HepG2 (cell line): Measurements from ENCODE around the gene CCND2. TPM values are rescaled to one million over a fixed set of nuclear protein-coding genes. Genes with fewer than 3 reads are reported as not detected.

Source experiments
- DMAP1 ChIP-seq: IDR thresholded peaks from 2 replicates; pipeline ENCODE4 v1.6.1; 2016
- ETV6 ChIP-seq: sonication (generic); formaldehyde crosslinking; conservative IDR thresholded peaks from 2 replicates; pipeline ENCODE4 v1.4.0; 2020; ENCODE audit warnings: missing genetic modification reagents
- HES4 ChIP-seq: sonication (generic); formaldehyde crosslinking; IDR thresholded peaks from 2 replicates; pipeline ENCODE4 v1.9.0; 2021; ENCODE audit warnings: mild to moderate bottlenecking, missing genetic modification reagents, borderline replicate concordance
- KDM5A ChIP-seq: fragments of 200-600 bp; sonication (generic); IDR thresholded peaks from 2 replicates; pipeline ENCODE4 v1.7.0; 2018; ENCODE audit warnings: antibody characterized with exemption, mild to moderate bottlenecking, low read length, borderline replicate concordance
- NAIF1 ChIP-seq: sonication (generic); formaldehyde crosslinking; IDR thresholded peaks from 2 replicates; pipeline ENCODE4 v1.5.0; 2020; ENCODE audit warnings: mild to moderate bottlenecking, missing genetic modification reagents, borderline replicate concordance
- NFKB2 ChIP-seq: sonication (generic); formaldehyde crosslinking; IDR thresholded peaks from 2 replicates; pipeline ENCODE4 v1.4.0; 2020; ENCODE audit warnings: missing genetic modification reagents, borderline replicate concordance
- ZFP1 ChIP-seq: IDR thresholded peaks from 2 replicates; pipeline ENCODE4 v1.6.1; 2016
- polyA plus RNA-seq, 8 experiments: library from polyadenylated mRNA; depleted of rRNA in 3 of 8; stranded (reverse) in 7 of 8; unstranded in 1 of 8; fragments of >200 nt; fragmentation: Illumina TruSeq in 4 of 8; extraction: Trizol in 4 of 8; gene quantifications; 2 replicates each; pipeline versions ENCODE4 v1.2.1 to v1.2.3, GENCODE V29; 2011 to 2016; ENCODE audit warnings: low read depth in 4 of 8, missing spikeins in 1 of 8, mixed read lengths in 1 of 8; ENCODE audit not compliant: insufficient read depth in 1 of 8
- total RNA-seq, 5 experiments: library from RNA; depleted of rRNA; stranded (reverse); fragments of >200 nt; fragmentation: Illumina TruSeq; extraction: Trizol; gene quantifications; 2 replicates each; pipeline ENCODE4 v1.2.3, GENCODE V29; 2016; ENCODE audit warnings: low read depth in 1 of 5
- TF ChIP-seq, protein P1 (sequence below): IDR thresholded peaks from 2 replicates; pipeline ENCODE4 v1.6.1; 2016
- TF ChIP-seq, protein P2 (sequence below): sonication (generic); formaldehyde crosslinking; IDR thresholded peaks from 2 replicates; pipeline ENCODE4 v1.4.0; 2020; ENCODE audit warnings: mild to moderate bottlenecking, missing genetic modification reagents
- TF ChIP-seq, protein P3 (sequence below): IDR thresholded peaks from 2 replicates; pipeline ENCODE4 v1.6.1; 2016; ENCODE audit warnings: low read depth, borderline replicate concordance
- TF ChIP-seq, protein P4 (sequence below): sonication (generic); formaldehyde crosslinking; IDR thresholded peaks from 2 replicates; pipeline ENCODE4 v1.5.1; 2020; ENCODE audit warnings: missing genetic modification reagents, mild to moderate bottlenecking, borderline replicate concordance

Gene CCND2
- total and polyA plus RNA-seq, 2 of the 13 experiments (the other 11 are each of a cell fraction or from before 2014, with no cell fraction given): 0.61 to 1.4 TPM

DNA sequence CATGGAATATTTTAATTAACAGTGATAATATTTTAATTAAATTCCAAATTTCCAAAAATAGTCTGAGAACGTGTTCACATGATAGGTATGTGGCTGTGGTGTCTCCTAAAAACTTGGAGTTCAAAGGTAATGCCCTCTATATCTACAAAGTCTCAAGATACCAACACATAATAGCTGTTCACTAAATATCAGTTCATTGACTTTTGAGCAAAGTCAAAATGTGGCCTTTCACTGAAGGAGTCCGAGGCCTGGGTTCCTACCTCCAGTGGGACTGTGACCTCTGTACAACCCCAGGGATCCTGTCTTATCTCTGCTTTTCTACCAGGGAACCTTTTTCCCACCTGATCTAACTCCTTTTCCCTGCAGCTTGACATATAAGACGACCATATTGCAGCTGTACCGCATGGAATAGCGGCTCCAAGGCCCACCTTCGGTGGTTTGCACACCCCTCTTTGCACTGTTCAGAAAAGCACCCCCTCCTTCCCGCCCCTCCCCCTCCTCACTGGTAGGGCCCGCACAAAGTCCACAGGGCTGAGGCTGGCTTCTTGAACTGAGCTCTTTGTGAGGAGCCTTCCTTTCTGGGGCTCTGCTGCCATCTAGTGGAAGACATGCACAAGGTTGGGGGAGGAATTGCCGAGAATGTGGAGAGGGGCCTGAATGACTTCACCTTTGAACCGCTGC, 3.1 kb downstream of the CCND2 start (continued):
- TF ChIP-seq, protein P1, sequence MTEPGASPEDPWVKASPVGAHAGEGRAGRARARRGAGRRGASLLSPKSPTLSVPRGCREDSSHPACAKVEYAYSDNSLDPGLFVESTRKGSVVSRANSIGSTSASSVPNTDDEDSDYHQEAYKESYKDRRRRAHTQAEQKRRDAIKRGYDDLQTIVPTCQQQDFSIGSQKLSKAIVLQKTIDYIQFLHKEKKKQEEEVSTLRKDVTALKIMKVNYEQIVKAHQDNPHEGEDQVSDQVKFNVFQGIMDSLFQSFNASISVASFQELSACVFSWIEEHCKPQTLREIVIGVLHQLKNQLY (CRISPR knock-in tag): no peak
- TF ChIP-seq, protein P2, sequence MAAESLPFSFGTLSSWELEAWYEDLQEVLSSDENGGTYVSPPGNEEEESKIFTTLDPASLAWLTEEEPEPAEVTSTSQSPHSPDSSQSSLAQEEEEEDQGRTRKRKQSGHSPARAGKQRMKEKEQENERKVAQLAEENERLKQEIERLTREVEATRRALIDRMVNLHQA (CRISPR knock-in tag): no peak
- TF ChIP-seq KDM5A (no peak), NAIF1 (CRISPR knock-in tag) (no peak), HES4 (CRISPR knock-in tag) (no peak), ZFP1 (CRISPR knock-in tag) (no peak), DMAP1 (no peak), NFKB2 (CRISPR knock-in tag) (no peak), ETV6 (CRISPR knock-in tag) (no peak)
- TF ChIP-seq, protein P3, sequence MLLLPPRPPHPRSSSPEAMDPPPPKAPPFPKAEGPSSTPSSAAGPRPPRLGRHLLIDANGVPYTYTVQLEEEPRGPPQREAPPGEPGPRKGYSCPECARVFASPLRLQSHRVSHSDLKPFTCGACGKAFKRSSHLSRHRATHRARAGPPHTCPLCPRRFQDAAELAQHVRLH: no peak; the same call in 1 of the 2 replicates
- TF ChIP-seq, protein P4, sequence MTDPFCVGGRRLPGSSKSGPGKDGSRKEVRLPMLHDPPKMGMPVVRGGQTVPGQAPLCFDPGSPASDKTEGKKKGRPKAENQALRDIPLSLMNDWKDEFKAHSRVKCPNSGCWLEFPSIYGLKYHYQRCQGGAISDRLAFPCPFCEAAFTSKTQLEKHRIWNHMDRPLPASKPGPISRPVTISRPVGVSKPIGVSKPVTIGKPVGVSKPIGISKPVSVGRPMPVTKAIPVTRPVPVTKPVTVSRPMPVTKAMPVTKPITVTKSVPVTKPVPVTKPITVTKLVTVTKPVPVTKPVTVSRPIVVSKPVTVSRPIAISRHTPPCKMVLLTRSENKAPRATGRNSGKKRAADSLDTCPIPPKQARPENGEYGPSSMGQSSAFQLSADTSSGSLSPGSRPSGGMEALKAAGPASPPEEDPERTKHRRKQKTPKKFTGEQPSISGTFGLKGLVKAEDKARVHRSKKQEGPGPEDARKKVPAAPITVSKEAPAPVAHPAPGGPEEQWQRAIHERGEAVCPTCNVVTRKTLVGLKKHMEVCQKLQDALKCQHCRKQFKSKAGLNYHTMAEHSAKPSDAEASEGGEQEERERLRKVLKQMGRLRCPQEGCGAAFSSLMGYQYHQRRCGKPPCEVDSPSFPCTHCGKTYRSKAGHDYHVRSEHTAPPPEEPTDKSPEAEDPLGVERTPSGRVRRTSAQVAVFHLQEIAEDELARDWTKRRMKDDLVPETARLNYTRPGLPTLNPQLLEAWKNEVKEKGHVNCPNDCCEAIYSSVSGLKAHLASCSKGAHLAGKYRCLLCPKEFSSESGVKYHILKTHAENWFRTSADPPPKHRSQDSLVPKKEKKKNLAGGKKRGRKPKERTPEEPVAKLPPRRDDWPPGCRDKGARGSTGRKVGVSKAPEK (CRISPR knock-in tag): peak; percentile 64; the same call in 1 of the 2 replicates
